ENCODE measurements around the gene SKOR1. TPM values are rescaled to one million over a fixed set of nuclear protein-coding genes. Genes with fewer than 3 reads are reported as not detected.

SKOR1 gene
- total RNA-seq, 4 donors from 2014 or later, result 0.13 to 2.1 (median 0.25) TPM

DNA sequence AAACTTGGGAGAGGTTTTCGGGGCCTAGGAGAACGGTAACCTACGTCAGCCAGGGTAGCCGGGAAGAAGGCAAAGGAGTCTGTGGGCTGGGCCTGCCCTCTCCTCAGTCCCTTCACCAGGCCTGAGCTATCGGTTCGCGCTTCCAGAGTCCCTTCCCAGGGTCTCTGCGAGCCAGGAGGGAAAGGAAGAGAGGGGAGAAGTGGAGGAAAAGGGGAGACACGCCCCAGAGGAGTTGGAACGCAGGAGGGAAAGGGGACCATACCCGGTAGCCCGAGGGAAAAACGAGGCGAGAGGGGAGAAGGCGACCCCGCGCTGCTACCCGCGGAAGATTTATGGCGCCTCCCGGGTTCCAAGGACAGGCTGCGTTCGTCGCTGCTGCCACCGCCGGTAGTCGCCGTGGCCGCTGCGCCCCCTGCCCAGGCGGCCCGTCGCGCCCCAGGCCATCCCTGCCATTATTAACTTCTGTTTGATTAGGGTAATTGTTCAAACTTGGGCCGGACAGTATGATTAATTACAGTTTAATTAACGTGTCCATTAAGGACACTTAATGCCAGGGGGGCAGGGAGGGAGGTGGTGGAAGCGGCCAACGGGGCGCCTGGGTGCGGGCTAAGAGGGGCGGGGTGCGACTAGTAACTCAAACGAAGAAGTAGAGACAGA, 3.4 kb upstream of the SKOR1 start:
- H3K36me3 ChIP-seq, result no peaks in the 10 kb centered on the region
- H3K27me3 ChIP-seq, result peaks cover 84 to 93% (median 84%) of the 10 kb centered on the region in 3 donors
- intact Hi-C loops (cut with DNase I; ENCODE audit: low total_unique reads) (no loop called here), in situ Hi-C loops (cut with MboI; ENCODE audit: low sequenced_read_pairs in 4 of 4) (no loop called here)
- DNase-seq (no peak), ATAC-seq (no peak)
- no peaks in the 10 kb centered on the region for H3K9me3 ChIP-seq
- no peak for TF ChIP-seq POLR2A (IDR thresholded peaks at IDR 0.05)
- TF ChIP-seq, protein P1, sequence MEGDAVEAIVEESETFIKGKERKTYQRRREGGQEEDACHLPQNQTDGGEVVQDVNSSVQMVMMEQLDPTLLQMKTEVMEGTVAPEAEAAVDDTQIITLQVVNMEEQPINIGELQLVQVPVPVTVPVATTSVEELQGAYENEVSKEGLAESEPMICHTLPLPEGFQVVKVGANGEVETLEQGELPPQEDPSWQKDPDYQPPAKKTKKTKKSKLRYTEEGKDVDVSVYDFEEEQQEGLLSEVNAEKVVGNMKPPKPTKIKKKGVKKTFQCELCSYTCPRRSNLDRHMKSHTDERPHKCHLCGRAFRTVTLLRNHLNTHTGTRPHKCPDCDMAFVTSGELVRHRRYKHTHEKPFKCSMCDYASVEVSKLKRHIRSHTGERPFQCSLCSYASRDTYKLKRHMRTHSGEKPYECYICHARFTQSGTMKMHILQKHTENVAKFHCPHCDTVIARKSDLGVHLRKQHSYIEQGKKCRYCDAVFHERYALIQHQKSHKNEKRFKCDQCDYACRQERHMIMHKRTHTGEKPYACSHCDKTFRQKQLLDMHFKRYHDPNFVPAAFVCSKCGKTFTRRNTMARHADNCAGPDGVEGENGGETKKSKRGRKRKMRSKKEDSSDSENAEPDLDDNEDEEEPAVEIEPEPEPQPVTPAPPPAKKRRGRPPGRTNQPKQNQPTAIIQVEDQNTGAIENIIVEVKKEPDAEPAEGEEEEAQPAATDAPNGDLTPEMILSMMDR (IDR thresholded peaks at IDR 0.05 in 4 of 5, conservative IDR thresholded peaks at IDR 0.05 in 1 of 5), result no peak
- H3K4me3 ChIP-seq, result no peak overlapping the region
- no peak overlapping the region for H3K27ac ChIP-seq
- peaks cover 6 to 11% of the 10 kb centered on the region in 2 donors for H3K4me1 ChIP-seq

DNA sequence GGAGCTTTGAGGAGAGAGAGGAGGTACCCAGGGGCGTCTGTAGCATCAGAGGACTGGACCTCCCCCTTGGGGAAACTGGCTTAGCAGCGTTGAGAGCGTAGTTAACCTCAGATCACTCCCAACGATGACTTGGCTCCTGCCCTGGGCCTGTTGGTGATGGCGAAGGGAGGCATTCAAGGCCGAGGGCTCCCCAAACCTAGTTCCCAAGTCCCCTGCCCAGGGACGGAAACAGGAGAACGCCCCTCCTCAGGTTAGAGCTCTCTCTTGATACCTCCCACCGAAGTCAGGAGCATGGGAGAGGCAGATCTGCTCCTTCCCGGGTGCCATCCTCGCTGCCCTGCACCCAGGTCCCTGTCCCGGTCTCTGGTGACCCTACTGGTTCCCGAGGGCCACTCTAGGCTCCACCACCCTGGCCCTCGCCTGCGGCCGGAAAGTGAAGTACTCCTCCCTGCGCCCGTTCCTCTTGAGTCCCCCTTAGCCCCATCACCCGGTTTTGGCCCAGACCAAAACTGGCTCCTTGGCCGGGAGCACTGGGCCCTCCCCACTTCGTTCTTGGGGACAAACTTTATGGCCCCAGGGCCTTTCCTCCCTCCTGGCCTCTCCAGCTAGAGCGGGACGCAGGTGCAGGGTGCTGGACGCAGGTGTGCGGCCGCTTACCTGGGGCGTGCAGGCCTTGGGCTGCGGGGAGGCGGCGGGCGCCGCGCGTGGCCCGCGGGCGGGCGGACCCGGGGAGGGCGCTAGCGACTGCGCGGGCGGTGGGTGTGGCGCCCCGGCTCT, 2.6 kb upstream of the SKOR1 start:
- ATAC-seq (no peak), DNase-seq (no peak)
- no peaks in the 10 kb centered on the region for H3K36me3 ChIP-seq
- peak overlapping the region in 1 of 4 donors; percentile 13 for H3K4me3 ChIP-seq
- in situ Hi-C loops (cut with MboI; ENCODE audit: low sequenced_read_pairs in 4 of 4), result no loop called here
- no peak overlapping the region for H3K27ac ChIP-seq
- TF ChIP-seq, protein P1 (IDR thresholded peaks at IDR 0.05 in 4 of 5, conservative IDR thresholded peaks at IDR 0.05 in 1 of 5), result no peak
- no peak for TF ChIP-seq POLR2A (IDR thresholded peaks at IDR 0.05)
- H3K9me3 ChIP-seq, result no peaks in the 10 kb centered on the region
- peaks cover 91 to 93% (median 92%) of the 10 kb centered on the region in 3 donors for H3K27me3 ChIP-seq
- peaks cover 6 to 11% of the 10 kb centered on the region in 2 donors for H3K4me1 ChIP-seq
- intact Hi-C loops (cut with DNase I; ENCODE audit: low total_unique reads), result no loop called here

DNA sequence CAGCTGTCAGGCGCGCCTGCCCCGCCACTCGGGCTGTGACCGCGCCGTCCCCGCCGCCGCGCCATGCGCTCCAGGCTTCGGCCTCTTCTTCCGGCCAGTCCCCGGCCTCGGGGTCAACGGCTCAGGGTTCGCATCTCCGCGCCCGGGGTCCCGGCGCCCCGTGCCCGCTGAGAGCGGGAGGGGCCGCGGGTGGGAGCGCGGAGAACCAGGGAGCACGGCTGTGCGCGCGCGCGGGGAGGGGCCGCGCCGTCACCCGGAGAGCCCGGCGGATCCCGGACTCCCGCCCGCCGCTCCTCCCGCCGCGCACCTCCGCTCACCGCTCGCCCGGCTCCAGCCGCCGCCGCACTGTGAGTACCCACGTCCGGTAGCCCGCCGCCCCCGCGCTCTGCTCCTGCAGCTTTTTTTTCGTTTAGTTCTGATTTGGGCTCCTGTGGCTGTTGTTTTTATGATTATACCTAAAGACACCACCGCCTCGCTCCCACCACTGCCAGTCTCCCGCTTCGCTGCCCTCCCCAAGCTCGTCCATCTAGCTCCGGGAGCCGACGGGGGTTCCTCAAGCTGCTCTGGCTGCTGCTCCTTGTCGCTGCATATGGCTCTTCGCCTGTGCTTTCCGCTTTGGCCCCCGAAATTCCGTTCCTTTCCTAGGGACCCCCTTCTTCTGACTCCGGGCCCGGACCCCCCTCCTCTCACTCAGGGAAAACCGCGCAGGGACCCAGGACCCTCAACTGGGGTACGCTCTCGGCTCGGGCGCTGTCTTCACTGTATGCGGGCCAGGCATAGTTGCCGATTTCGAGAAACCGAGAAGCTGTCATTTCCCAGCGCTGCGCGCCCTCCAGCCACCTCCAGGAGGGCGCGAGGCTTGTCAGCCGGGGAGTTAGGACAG, 1.8 kb upstream of the SKOR1 start:
- peaks cover 91 to 93% (median 93%) of the 10 kb centered on the region in 3 donors for H3K27me3 ChIP-seq
- H3K4me3 ChIP-seq, result peak overlapping the region in 2 of 4 donors; percentile 7 to 13
- no peak overlapping the region for H3K27ac ChIP-seq
- H3K4me1 ChIP-seq, result peaks cover 6 to 11% of the 10 kb centered on the region in 2 donors
- no peak for ATAC-seq
- TF ChIP-seq POLR2A (IDR thresholded peaks at IDR 0.05), result no peak
- TF ChIP-seq, protein P1 (IDR thresholded peaks at IDR 0.05 in 4 of 5, conservative IDR thresholded peaks at IDR 0.05 in 1 of 5), result no peak
- no peak for DNase-seq
- in situ Hi-C loops (cut with MboI; ENCODE audit: low sequenced_read_pairs in 4 of 4), result no loop called here
- intact Hi-C loops (cut with DNase I; ENCODE audit: low total_unique reads), result no loop called here
- no peaks in the 10 kb centered on the region for H3K9me3 ChIP-seq
- no peaks in the 10 kb centered on the region for H3K36me3 ChIP-seq

DNA sequence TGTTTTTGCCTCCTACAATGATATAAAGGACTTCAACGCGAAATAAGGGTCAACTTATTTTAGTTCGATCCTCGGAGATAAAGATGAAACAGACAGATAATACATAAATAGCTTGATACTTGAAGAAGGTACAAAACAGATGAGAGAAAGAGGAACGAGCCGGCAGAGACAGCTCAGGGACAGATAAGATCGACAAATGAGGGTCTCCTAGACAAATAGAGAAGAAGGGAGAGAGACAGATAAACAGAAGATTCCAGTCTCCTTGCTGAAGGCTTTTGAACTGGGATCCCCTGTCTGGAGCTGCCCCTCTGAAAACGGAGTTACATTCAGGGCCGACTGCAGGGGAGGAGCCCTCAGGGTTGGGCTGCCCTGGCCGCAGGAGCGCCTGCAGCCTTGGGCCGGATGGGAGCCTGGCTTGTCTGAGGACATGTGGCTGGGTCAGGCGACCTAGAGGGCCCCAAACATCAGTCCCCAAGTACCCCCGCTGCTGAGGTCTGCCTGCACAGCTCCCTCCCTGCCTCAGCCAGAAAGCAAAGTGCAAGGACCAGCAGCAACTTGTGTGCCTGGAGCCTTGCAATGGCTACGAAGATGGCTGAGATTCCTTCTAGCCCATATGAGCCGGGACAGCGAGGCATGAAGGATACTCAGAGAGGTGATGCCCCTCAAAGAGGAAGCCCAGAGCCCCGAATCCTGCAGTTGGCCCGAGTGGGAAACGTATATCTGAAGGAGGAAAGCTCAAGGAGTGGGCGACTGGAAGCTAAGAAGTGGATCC, 926 bp upstream of the SKOR1 start:
- ATAC-seq, result no peak

More for the DNA sequence above, 926 bp upstream of the SKOR1 start:
- H3K36me3 ChIP-seq, result no peaks in the 10 kb centered on the region
- intact Hi-C loops (cut with DNase I; ENCODE audit: low total_unique reads) (no loop called here), in situ Hi-C loops (cut with MboI; ENCODE audit: low sequenced_read_pairs in 4 of 4) (no loop called here)
- H3K4me3 ChIP-seq, result peak overlapping the region in 1 of 4 donors; percentile 38
- no peak for DNase-seq
- peaks cover 95% of the 10 kb centered on the region in 3 donors for H3K27me3 ChIP-seq
- no peak overlapping the region for H3K27ac ChIP-seq
- TF ChIP-seq, protein P1 (IDR thresholded peaks at IDR 0.05 in 4 of 5, conservative IDR thresholded peaks at IDR 0.05 in 1 of 5), result no peak
- TF ChIP-seq POLR2A (IDR thresholded peaks at IDR 0.05), result no peak
- H3K9me3 ChIP-seq, result no peaks in the 10 kb centered on the region
- peaks cover 6 to 11% of the 10 kb centered on the region in 2 donors for H3K4me1 ChIP-seq

Measured in gastrocnemius medialis (tissue), 4 donors.